NCI-H187 (cell line): ENCODE measurements around the gene FBRSL1.

Experiments
- DNase-seq, 2 experiments: peaks; one replicate each; lab custom pipeline; 2025; lab: John Stamatoyannopoulos, UW

FBRSL1 gene

DNA sequence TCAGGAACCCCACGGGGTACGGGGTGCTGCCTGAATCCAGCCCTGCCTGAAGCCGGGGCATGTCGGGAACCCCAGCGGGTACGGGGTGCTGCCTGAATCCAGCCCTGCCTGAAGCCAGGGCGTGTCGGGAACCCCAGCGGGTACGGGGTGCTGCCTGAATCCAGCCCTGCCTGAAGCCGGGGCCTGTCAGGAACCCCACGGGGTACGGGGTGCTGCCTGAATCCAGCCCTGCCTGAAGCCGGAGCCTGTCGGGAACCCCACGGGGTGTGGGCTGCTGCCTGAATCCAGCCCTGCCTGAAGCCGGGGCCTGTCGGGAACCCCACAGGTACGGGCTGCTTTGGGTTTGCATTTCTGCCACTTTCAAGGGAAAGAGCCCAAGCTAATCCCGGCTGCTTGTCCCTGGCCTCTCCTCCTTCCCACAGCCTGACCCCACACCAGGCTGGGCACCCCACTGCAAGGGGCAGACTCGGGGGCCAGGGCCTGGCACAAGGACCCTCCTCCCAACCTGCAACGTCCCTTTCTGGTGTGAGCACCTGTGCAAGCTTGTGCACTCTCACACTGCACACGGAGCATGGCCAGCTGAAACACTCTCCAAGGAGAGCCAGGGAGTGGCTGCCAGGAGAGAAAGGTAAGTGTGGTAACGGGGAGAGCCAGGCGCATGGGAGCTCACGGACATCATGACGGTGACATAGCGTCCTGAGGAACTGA lies 5.6 kb upstream of the FBRSL1 start:
- DNase-seq, result no peak

DNA sequence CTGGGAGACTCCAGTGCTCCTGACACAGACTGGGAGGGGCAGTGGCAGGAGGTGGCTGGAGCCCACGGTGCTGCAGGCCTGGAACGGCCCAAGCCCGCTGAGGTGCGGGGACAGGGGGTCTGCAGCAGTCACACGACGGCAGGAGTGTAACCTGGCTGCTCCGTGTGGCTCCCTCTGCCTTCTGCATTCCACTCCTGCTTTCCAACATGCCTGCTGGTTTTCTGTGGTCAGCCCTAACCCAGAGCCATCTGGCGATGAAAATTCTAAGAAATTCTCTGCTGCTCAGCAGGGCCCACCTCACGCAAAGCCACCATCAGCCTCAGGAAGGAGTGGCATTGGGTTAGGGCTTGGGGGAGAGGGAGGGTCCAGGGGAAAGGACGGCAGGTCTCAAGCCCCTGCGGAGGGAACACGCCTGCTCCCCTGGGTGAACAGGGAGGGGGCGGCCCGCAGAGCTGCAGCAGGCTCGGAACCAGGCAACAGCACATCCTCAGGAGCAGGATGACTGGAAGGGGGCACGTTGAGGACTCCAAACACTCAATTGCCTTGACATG lies 5.0 kb upstream of the FBRSL1 start:
- DNase-seq, result no peak

DNA sequence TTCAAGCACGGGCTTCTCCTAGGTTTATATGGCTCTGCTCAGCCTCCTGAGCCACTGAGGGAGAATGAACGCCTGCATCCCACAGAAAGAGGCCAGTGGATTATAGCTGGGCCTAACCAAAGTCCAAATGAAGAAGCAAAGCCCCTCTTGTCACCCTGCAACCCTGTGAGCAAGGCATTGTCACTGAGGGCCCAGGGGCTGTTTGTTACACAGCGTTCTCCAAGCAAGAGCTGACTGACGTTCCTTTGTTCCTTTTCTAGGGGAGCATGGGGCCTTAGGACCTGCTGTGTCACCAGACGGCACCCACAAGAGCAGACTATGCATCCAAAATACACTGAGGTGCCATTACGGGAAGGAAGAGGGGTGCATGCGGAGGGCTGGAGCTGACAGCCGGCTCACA lies 4.3 kb upstream of the FBRSL1 start:
- DNase-seq, result no peak

DNA sequence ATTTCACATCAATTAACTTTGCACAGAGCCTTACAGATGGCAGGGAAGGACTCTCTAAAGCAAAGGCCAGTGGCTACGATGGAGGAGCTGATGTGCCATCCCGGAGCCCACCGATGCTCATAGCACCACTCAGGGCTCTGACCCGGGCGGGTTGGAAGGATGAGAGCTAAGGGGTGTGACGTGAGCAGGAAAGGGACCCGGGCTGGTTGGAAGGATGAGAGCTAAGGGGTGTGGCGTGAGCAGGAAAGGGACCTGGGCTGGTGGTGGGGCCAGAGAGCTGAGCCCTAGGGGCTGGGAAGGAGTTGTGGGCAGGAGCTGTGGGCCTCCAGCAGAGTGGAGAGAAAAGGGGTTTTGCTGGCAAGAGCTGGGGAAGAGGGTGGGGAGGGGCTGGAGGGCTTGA lies 3.8 kb upstream of the FBRSL1 start:
- no peak for DNase-seq

DNA sequence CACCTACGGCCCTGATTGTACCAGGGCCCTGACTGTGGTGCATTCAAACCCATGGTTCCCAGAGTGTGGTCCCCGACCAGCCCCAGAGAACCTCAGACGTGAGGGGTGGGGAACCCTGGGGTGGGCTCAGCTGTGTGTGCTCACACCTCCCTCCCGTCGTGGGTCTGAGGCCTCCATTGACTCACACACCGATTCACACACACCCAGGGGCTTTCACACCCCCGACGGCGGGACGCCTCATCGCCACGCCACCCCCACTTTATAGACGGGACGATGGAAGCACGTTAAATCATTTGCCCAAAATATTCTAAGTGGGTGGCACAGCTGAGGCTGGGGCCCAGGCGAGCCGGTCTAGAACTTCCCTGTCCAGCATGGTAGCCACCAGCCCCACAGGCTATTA lies 3.4 kb upstream of the FBRSL1 start:
- DNase-seq, result no peak

DNA sequence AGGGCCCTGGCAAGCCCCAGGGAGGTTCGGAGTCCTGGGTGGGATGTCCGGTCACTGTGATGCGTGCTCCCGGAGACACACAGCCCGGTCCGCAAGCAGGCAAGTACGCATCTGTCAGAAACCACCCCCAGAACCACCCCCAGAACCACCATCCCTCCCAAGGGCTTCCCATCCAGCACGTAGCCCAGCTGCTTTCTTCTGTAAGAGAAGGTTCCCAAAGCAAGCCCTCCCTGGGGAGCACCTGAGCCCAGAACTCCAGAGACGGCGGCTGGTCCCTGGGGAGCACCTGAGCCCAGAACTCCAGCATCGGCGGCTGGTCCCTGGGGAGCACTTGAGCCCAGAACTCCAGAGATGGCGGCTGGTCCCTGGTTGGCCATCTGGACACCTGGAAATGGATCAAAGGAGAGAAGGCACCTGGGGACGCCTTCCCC lies 2.6 kb upstream of the FBRSL1 start:
- DNase-seq, result no peak

DNA sequence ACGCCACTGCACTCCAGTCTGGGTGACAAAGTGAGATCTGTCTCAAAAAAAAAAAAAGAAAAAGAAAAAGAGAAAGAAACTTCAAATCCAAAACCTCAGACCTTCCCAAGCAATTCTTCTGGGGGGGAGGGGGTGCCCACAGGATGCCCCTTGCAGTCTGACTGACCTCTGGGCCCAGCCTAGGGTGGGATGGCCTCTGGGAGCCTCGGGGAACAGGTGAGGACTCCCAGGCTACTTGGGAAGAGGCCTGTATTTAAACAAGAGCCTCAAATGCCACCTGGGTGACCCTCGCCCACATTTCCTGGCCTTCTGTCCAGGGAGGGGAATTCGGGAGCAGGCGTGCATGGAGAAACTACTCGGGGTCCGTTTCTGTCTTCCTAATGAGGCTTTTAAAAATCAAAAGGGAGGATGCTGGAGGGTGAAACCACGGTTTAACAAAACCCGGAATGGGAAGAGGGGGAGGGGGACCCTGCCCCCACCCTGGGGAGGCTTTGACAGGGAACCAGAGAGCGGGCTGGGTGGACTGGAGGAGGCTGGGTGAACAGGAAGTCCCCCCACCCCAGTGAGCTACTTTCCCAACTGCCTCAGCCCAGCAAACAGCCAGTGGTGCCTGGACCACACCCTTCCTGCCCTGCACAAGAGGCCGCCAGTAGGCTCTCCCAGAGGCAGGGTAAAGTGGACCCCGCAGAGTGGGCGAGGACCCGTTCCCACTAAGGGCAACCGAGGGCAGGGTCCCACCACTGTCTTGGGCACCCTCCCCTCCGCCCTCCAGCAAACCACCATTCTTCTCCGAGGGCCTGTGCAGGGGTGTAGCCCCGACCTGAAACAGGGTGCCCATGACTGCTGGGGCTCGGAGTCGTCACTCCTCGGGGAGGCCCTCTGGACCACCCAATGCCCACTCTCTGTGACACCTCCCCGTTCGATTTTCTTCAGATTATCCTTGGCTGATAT lies 1.5 kb upstream of the FBRSL1 start:
- no peak for DNase-seq

DNA sequence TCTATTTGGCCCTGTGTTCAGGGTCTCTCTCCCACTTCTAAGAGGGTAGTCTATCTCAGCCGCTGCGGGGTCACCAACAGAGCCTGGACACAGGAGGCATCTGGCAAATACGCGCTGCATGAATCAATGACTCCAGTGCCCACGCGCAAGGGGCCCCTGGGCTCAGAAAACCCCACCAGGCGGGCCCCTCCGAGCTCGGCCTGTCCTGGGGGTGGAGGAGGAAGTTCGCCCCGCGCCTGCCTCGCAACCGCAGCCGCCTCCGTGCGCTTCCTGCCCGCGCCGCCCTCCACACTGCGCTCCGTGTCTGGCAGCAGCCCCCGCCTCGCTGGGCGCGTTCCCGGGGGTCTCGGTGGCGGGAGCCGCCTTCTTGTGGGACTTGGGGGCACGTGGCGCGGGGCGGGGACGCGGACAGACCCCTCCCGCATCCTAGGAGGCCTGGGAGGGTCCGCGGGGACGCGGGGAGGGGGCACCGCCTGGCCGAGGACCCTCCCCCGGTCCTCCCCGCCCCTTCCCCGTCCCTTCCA lies 811 bp upstream of the FBRSL1 start:
- no peak for DNase-seq

DNA sequence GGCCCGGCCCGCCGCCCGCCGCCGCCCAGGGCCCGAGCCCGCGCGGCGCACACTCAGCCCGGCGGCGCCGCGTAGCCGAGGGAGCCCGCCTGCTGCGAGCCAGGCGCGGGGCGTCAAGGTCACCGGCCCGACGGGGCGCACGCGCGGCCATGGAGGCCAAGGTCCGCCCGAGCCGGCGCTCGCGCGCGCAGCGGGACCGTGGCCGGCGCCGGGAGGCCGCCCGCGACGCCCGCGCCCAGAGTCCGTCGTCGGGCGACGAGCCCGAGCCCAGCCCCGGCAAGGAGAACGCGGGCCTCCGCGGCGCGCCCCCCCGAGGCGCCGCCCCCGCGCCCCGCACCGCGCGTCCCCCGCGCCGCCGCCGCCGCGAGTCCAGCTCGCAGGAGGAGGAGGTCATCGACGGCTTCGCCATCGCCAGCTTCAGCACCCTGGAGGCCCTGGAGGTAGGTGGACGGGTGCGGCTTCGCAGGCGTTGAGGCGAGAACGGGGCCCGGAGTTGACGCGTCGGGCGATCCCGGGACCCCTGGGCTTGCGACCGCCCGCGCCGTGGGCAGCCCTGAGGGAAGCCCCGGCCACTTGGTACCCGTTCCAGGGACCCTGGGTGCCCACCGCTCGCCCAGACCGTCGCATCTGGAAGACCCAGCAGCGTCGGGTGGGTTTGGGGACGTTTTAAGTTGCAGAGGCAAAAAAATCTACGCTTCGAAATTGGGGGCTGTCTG lies 629 bp downstream of the FBRSL1 start:
- DNase-seq, result no peak

DNA sequence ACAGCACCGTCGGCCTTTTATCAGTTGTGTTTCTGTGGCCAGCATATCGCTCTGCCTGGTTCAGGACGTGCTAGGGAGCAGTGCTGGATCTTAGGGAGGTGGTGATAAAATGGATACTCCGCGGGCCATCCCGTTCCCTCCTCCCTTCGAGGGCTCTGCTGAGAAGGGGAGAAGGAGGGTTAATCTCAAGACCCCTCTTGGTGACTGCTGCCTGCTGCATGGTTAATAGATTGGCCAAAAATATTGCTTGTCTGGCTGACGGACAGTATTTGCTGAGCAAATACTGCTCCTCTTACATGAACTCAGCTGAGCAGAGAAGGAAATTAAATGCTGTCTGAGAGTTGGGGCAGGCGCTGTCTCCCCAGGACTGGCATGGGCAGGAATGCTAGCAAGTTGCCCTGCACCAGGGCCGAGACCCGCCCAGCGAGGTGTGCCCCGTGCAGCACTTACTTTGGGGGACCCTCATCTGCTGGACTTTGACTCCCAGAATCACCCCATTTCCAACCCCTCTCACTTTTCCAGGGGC lies 1.2 kb downstream of the FBRSL1 start:
- no peak for DNase-seq

DNA sequence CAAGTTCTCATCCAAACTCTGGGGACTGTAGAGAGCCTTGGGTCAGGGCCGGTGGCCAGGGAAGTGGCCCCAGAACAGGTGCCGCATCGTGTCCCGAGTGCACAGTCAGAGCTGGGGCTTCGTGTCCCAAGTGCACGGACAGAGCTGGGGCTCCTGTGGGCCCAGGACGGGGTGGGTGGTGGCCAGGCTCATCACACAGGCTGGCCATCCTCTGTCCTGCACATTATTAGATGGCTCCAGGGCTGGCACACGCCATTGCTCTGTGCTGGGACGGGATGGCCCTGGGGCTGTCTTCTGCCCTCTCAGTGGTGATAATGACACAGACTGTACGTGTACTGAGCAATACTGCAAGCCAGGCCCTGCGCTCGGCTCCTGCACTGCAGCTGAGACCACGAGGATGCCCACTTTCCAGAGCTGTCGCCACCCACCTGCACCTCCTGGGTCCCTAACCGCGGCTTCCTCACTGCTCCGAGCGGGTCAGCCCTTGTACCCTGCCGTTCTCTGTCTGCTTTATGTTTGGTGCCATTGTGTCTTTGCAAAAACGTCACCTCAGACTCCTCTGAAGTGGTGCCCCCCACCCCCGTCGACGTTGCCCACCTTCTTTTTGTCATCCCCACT lies 1.9 kb downstream of the FBRSL1 start:
- no peak for DNase-seq

DNA sequence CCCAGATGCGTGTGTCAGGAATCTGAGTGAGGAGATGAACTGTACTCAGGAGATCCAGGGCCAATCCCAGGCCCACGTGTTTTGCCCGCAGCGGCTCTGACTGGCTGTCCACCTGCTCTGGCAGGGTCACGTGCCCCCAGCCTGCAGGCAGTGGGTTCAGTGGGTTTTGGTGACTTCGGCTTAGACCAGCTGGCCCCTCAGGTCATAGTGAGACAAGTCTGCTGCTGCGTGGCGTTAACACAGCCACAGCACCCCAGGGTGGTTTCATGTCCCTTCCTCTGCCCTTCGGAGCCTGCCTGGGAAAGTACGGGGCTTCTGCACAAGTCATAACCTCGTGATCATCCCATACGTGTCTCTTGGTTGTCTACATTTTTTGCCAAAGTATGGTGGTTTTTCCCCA lies 2.6 kb downstream of the FBRSL1 start:
- DNase-seq, result no peak

DNA sequence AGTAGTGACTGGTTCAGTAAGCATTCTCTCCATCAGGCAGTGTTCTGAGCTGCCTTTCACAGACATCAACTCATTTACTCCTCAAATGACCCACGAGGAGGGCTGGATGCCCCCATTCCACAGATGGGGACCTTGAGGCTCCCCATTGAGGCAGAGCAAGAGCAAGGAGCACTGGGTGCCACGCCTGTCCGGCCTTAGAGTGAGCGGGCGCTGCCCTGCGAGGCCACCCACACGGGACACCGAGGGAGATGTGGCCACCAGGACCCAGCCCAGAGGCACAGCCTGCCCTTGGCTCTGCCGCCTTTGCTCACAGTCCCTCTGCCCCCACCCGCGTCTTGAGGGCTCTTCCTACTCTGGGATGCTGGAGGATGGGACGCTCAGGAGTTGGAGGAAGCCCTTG lies 3.0 kb downstream of the FBRSL1 start:
- no peak for DNase-seq

DNA sequence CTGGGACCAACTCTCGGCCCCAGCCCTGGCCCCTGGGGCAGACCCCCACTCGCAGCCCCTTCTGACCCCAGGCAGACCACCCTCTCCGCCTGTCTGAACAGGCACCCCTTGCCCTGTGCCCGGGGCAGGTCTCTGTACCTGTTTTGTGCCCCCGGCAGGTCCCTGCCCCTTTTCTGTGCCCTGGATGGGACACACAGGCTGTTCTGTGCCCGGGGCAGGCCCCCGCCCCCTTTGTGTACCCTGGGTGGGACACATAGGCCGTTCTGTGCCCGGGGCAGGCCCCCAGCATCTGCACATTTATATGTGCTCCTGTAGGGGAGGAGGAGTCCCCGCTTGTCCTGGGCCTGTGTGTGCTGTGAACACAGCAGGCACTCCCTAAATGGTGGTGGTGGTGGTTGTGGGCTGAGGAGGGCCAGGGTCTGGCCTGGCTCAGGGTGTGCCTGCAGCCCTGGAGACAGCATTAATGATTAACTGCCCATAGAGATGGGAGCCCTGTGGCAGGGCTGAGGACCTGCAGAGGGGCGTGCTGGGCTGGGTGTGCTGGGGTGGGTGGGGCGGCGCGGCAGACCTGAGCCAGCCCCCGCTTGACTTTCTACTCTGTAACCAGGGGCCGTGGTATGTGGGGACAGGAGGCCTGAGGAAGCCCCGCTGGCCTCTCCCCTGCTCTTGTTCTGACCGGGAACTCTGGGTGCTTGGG lies 3.7 kb downstream of the FBRSL1 start:
- DNase-seq, result no peak

DNA sequence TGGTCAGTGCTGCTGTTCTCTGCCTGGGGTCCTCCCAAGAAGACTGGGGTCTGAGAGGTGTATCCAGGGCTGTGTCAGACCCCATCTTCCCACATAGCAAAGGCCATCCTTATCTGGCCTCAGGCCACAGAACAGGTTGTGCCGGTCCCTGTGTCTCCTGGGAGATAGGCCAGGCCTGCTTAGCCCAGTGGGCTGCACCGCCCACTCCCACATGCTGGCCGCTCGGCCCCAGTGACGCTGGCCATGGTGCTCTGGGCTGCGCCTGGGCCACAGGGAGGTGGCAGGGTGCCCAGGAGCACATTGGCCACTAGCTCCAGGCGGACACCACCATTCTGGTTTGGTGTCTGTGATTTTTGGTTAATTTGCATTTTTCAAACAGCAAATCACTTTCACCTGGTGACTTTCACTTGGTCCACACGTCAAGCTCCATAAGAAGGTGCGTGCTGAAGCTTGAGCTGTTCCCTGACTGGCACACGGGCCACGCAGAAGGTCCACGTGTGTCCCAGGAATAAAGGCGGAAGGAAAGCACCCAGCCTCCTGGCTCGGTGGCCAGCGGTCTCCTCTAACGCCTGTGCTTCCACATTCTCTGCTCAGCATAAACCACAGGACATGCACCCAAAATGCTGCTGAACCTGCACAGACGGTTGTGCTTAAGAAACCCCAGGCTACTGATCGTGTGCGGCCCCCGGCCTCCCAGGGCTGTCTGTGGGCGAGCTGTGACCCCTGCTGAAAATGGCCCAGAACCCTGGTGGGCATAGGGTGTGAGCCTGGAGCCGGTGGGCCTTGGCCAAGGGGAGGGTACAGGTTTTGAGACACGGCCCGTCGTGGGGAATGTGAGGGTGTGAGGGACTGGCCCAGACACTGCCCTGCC lies 4.6 kb downstream of the FBRSL1 start:
- DNase-seq, result no peak

DNA sequence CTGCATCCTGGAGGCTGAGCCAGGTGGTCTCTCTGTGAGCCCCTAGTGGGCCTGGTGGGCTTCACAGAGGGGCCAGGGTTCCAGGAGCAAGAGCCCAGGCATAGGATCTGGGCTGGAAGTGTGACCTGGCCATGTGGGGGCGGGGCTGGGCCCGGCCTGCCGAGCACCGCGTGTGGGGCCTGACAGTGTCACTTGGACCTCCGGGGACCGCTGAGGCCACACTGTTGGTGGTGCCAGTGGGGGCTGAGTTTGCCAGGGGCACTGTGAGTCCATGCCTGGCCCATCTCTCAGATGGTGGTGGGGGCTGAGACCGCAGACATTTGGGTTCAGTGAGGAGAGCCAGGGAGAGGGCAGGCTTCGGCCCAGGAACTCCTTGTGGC lies 5.2 kb downstream of the FBRSL1 start:
- DNase-seq, result no peak

DNA sequence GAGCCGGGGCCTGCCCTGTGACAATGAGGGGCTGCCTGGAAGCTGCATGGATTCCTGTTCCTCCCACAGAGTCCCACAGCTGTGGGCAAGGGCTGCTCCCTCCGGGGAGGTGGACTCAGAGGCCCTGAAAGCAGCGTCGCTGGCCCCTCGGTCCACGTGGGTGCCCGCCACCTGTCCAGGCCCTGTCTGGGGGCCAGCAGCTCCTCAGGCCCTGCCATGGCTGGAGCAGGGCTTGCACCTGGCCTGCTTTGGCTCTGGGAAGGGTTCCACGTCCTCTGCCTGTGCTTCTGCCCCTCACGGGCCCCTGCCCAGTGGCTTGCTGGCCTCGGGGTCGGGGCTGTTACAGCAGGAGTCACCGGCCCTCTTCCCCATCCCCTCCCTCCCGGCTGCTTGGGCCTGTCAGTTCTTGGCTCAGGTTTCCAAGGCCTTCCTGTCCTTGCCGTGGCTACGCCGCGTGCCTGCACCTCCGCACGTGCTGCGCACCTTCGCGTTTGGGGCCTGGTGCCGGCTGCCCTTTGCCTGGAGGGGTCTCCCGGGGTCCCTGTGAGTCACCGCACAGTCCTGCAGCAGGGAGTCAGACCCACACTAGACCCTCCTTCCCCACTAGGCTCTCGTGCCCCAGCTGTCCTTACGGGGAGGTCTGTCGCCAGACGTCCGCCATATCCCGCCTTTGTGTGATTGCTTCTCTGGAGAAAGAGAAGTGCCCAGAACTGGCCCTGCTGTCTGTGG lies 5.8 kb downstream of the FBRSL1 start:
- DNase-seq, result no peak

DNA sequence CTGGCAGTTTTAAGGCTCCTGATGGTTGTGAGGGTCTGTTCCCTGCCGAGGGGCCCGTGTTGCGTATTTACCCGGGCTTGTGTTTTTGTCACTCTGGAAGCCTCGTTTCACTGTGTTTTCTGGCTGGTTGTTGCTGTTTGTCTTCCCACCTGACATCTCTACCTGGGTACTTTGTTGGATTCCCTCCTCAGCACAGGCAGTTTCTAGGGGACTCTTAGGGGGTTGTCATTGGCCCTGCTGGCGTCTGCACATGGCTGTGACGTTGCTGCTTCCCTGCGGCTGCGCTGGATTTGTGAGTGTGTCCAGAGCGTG lies 6.4 kb downstream of the FBRSL1 start:
- DNase-seq, result no peak

DNA sequence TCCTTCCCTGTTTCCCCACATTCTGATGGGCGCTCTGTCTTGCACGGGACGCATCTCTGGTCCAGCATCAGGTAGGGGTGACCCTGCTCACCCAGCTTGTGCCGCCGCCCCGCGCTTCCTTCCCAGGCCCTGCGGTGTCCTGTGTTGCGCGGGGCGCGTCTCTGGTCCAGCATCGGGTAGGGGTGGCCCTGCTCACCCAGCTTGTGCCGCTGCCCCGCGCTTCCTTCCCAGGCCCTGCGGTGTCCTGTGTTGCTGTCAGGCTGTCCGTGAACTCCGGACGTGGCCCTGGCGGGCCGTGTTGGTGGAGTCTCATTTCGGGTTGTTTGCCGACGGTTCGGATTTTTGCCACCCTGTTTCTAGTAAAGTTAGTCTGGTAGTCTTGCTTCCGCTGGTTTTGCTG lies 6.8 kb downstream of the FBRSL1 start:
- DNase-seq, result no peak
